IMR-90 (cell line): ENCODE data around the gene LPAR1. TPM values are rescaled to one million over a fixed set of nuclear protein-coding genes. Genes with fewer than 3 reads are reported as not detected.

Source experiments
- ATAC-seq: fragments of 200-7000 bp; cut with Tn5 transposase; 2 replicates; pipeline ENCODE4 v1.9.1; 2020; ENCODE audit warnings: low read depth, mild to moderate bottlenecking, moderate library complexity
- BruUV-seq: library from RNA; stranded (reverse); fragments of 400-500 nt; replicated peaks from 2 replicates; lab custom pipeline; 2021; lab: Mats Ljungman, UMichigan
- CTCF ChIA-PET: fragments of 300-600 bp; formaldehyde crosslinking; extraction: SDS; loops from one replicate; lab custom pipeline; 2021; ENCODE audit warnings: antibody characterized with exemption; lab: Yijun Ruan, JAX
- POLR2A ChIA-PET: fragments of 300-600 bp; sonication (Branson Sonifier 250); formaldehyde crosslinking; loops from one replicate; lab custom pipeline; 2022; ENCODE audit warnings: antibody characterized with exemption; ENCODE audit not compliant: unreplicated experiment; lab: Charles Lee
- DNase-seq: peaks from one replicate; pipeline ENCODE4 v3.0.0; 2013
- H2AFZ ChIP-seq: replicated peaks from 2 replicates; pipeline ENCODE3; 2013; ENCODE audit warnings: low read length, mild to moderate bottlenecking; ENCODE audit not compliant: poor library complexity
- H2AK5ac ChIP-seq: 2 replicates; pipeline ENCODE4 v1.6.1; 2013; ENCODE audit warnings: low read depth, low read length, inconsistent platforms
- H2AK9ac ChIP-seq: replicated peaks from 2 replicates; pipeline ENCODE3; 2013; ENCODE audit warnings: mild to moderate bottlenecking, low read depth, low read length, moderate library complexity; ENCODE audit not compliant: poor library complexity
- H2BK120ac ChIP-seq: 2 replicates; pipeline ENCODE4 v1.6.1; 2013; ENCODE audit warnings: low read depth, low read length, inconsistent platforms
- H2BK15ac ChIP-seq: 3 replicates; pipeline ENCODE4 v1.6.1; 2013; ENCODE audit warnings: low read depth, low read length, inconsistent platforms
- H2BK20ac ChIP-seq: 2 replicates; pipeline ENCODE4 v1.6.1; 2013; ENCODE audit warnings: low read depth, mild to moderate bottlenecking, inconsistent platforms, low read length, moderate library complexity
- H2BK5ac ChIP-seq: 2 replicates; pipeline ENCODE4 v1.6.1; 2013; ENCODE audit warnings: mild to moderate bottlenecking, low read depth, low read length, inconsistent platforms; ENCODE audit not compliant: poor library complexity, severe bottlenecking
- H3K14ac ChIP-seq: replicated peaks from 2 replicates; pipeline ENCODE4 v1.6.1; 2013; ENCODE audit warnings: low read depth, low read length, inconsistent platforms
- H3K18ac ChIP-seq: 2 replicates; pipeline ENCODE4 v1.6.1; 2013; ENCODE audit warnings: low read depth, low read length, control low read depth
- H3K23ac ChIP-seq: 2 replicates; pipeline ENCODE4 v1.6.1; 2013; ENCODE audit warnings: low read depth, low read length, inconsistent platforms
- H3K27ac ChIP-seq: 2 replicates; pipeline ENCODE4 v1.5.1; 2013; ENCODE audit warnings: mild to moderate bottlenecking, control low read depth, low read length; ENCODE audit not compliant: insufficient read depth
- H3K27me3 ChIP-seq: 2 replicates; pipeline ENCODE4 v1.6.1; 2013; ENCODE audit warnings: low read length; ENCODE audit not compliant: control insufficient read depth, insufficient read depth
- H3K36me3 ChIP-seq: 2 replicates; pipeline ENCODE4 v1.6.1; 2013; ENCODE audit warnings: low read length, mixed read lengths; ENCODE audit not compliant: control insufficient read depth, insufficient read depth
- H3K4ac ChIP-seq: 2 replicates; pipeline ENCODE4 v1.6.1; 2013; ENCODE audit warnings: low read depth, low read length, inconsistent platforms
- H3K4me1 ChIP-seq: 2 replicates; pipeline ENCODE4 v1.6.1; 2013; ENCODE audit warnings: low read length, mixed read lengths; ENCODE audit not compliant: control insufficient read depth, insufficient read depth
- H3K4me2 ChIP-seq: 2 replicates; pipeline ENCODE4 v1.6.1; 2013; ENCODE audit warnings: low read depth, mild to moderate bottlenecking, control low read depth, low read length, moderate library complexity
- H3K4me3 ChIP-seq: 2 replicates; pipeline ENCODE4 v1.5.1; 2013; ENCODE audit warnings: low read depth, mild to moderate bottlenecking, control low read depth, low read length, moderate library complexity; ENCODE audit not compliant: insufficient read depth
- H3K56ac ChIP-seq: 2 replicates; pipeline ENCODE4 v1.6.1; 2013; ENCODE audit warnings: low read length, inconsistent platforms; ENCODE audit not compliant: insufficient read depth; ENCODE audit errors: extremely low read depth
- H3K79me1 ChIP-seq, 2 experiments: 2 replicates each; pipeline ENCODE4 v1.6.1; 2013; ENCODE audit warnings: low read length in 2 of 2, inconsistent platforms in 1 of 2, low read depth in 1 of 2
- H3K9ac ChIP-seq: 2 replicates; pipeline ENCODE4 v1.6.1; 2013; ENCODE audit warnings: low read depth, low read length, control low read depth
- H3K9me1 ChIP-seq: 2 replicates; pipeline ENCODE4 v1.6.1; 2013; ENCODE audit warnings: low read length, inconsistent platforms; ENCODE audit not compliant: insufficient read depth
- H3K9me3 ChIP-seq: 2 replicates; pipeline ENCODE4 v1.6.1; 2013; ENCODE audit warnings: low read length; ENCODE audit not compliant: control insufficient read depth, insufficient read depth
- H4K20me1 ChIP-seq: 2 replicates; pipeline ENCODE4 v1.6.1; 2013; ENCODE audit warnings: low read length, inconsistent platforms; ENCODE audit not compliant: insufficient read depth
- H4K5ac ChIP-seq: 2 replicates; pipeline ENCODE4 v1.6.1; 2013; ENCODE audit warnings: mild to moderate bottlenecking, low read depth, low read length, control low read depth
- H4K8ac ChIP-seq, 2 experiments: 2 replicates each; pipeline ENCODE4 v1.6.1; 2013; ENCODE audit warnings: low read depth in 2 of 2, low read length in 2 of 2, control low read depth in 1 of 2, inconsistent platforms in 1 of 2
- H4K91ac ChIP-seq: 2 replicates; pipeline ENCODE4 v1.6.1; 2013; ENCODE audit warnings: low read depth, low read length, inconsistent platforms; ENCODE audit not compliant: insufficient read depth
- CEBPB ChIP-seq: IDR thresholded peaks from 2 replicates; pipeline ENCODE4 v1.6.1; 2012; ENCODE audit warnings: low read depth, low read length, improper control_type of control experiment
- CHD1 ChIP-seq: IDR thresholded peaks from 2 replicates; pipeline ENCODE4 v1.6.1; 2012; ENCODE audit warnings: low read depth, low read length, improper control_type of control experiment
- WGBS, 2 experiments: methylation state at CpG; one replicate each; pipeline versions ENCODE4 v1.1.5 to v1.1.7; 2013; ENCODE audit warnings: missing lambda C conversion rate in 2 of 2; ENCODE audit not compliant: insufficient read length in 1 of 2; ENCODE audit errors: extremely low coverage in 2 of 2; 5-methylcytosine and 5-hydroxymethylcytosine counted together
- dilution Hi-C: fragments of 300-500 bp; cut with HindIII; formaldehyde crosslinking; loops from one replicate; pipeline ENCODE4 v1.14.3; 2018; ENCODE audit warnings: low sequenced_read_pairs; ENCODE audit not compliant: unreplicated experiment
- in situ Hi-C: fragments of 300-500 bp; cut with MboI; formaldehyde crosslinking; loops from 3 replicates; pipeline ENCODE4 v1.14.3; 2019; ENCODE audit warnings: low sequenced_read_pairs, inconsistent platforms, mixed read lengths
- intact Hi-C: fragments of 100-400 bp; cut with micrococcal nuclease; formaldehyde crosslinking; loops from 2 replicates; pipeline ENCODE4 v1.10.0; 2022
- polyA plus RNA-seq, 3 experiments: library from polyadenylated mRNA; depleted of rRNA; stranded (reverse); fragments of >200 nt; gene quantifications; 2 replicates each; pipeline ENCODE4 v1.2.3, GENCODE V29; 2012; ENCODE audit warnings: low replicate concordance in 1 of 3
- total RNA-seq: library from RNA; depleted of rRNA; stranded (reverse); fragments of >200 nt; gene quantifications from 2 replicates; pipeline ENCODE4 v1.2.3, GENCODE V29; 2012

The LPAR1 gene
- total and polyA plus RNA-seq, 2 of the 4 experiments (the other 2 are of a cell fraction), result 171 to 315 TPM

DNA sequence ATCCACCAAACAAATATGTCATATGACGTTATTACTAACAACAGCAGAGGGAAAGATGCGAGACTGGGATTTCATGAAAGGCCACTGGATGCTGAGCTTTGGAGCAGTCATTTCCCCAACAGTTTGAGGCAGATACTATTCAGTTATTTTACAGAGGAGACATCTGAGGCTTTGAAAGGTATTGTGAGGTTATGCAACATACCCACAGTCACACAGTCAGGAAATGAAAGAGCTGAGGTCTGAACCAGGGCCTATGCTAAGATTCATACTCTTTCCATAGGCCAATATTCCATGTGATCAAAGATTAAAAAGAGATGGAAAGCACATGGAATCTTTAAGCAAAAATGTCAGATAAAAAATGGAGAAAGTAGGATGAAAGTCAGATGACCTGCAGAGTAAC is 63.0 kb downstream of the LPAR1 start:
- no peak overlapping the region for H3K4me3 ChIP-seq
- DNase-seq (no peak), ATAC-seq (no peak)
- H3K23ac ChIP-seq, result no peak overlapping the region
- H3K79me1 ChIP-seq, result peaks cover 33 to 71% of the 10 kb centered on the region in 2 experiments
- dilution Hi-C loops (no loop called here), intact Hi-C loops (loop anchor here (2.0 to 5.0 kb wide), 2 partner anchors 62 to 322 kb away; no protein-coding TSS in a partner anchor), in situ Hi-C loops (no loop called here)
- no peak overlapping the region for H3K14ac ChIP-seq
- TF ChIP-seq CEBPB (peak; percentile 55; the same call in 1 of the 2 replicates), CHD1 (no peak)
- peaks cover 17% of the 10 kb centered on the region for H3K9me1 ChIP-seq
- no peak overlapping the region for H2AK9ac ChIP-seq
- no peak overlapping the region for H3K27ac ChIP-seq
- no peaks in the 10 kb centered on the region for H3K27me3 ChIP-seq
- H2AK5ac ChIP-seq, result no peak overlapping the region
- H4K91ac ChIP-seq, result no peak overlapping the region
- H3K4ac ChIP-seq, result no peak overlapping the region
- POLR2A ChIA-PET, result no interaction called here
- WGBS, 2 experiments, result 100% methylated on average over 1 of the region's 2 CpGs; no CpG with 5 or more reads in 1 of the 2 experiments
- no peak overlapping the region for H2BK5ac ChIP-seq
- no peak overlapping the region for H3K9ac ChIP-seq
- no peak overlapping the region for H2AFZ ChIP-seq
- H2BK15ac ChIP-seq, result no peak overlapping the region
- peaks cover 19% of the 10 kb centered on the region for H3K36me3 ChIP-seq
- BruUV-seq, result no TSS peak
- H4K5ac ChIP-seq, result no peak overlapping the region
- H3K18ac ChIP-seq, result no peak overlapping the region; the same call in 1 of the 2 replicates
- no peak overlapping the region for H3K56ac ChIP-seq
- CTCF ChIA-PET, result interaction anchor here (2.3 kb wide), 1 partner anchor 10 kb away, joined by 5 read pairs; no protein-coding TSS in a partner anchor
- H2BK120ac ChIP-seq, result no peak overlapping the region
- H3K4me2 ChIP-seq, result peak overlapping the region; percentile 64; the same call in 1 of the 2 replicates
- no peak overlapping the region for H4K8ac ChIP-seq
- H3K9me3 ChIP-seq, result no peaks in the 10 kb centered on the region
- H3K4me1 ChIP-seq, result peaks cover 15% of the 10 kb centered on the region
- peaks cover 89% of the 10 kb centered on the region for H4K20me1 ChIP-seq
- no peak overlapping the region for H2BK20ac ChIP-seq
